ENCODE data around the gene SPATA31E1.

DNA sequence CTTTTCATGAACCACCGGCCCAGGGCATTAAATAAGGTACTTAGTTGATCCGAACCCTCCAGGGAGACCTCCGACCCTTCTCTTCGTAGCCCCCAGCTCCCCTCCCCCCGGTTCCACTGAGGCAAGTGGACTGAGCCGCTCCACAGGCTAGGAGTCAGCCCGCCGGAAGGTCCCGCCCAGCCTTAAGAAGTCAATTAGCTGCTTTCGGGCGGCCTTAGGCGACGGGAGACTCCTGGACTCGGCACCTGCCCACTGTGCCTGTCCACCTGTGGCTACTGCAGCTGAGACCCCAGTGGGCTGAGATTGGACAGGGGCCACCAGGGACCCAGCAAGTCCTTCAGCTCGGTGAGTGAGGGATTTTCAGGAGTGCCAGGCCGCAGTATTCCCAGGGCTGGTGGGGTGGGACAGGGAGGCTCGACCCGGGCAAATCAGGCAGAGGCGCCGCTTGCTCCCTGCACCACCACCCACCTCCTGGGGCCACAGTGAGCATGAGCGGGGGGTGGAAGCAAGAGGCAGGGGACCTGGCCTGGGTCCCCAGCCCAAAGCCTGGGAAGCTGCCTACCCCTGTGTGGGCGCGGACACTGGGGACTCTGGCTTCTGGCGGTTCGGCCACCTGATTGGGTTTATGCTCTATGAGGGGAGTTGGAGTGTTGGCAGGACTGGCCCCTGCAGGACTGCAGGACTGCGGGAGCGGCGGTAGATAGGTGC lies 39.6 kb upstream of the SPATA31E1 start:
- TF ChIP-seq POLR2A (IDR thresholded peaks at IDR 0.05; ENCODE audit: low read length), result no peak
- TF ChIP-seq GATA1 (IDR thresholded peaks at IDR 0.05; ENCODE audit: low read depth, low read length), result no peak

All from erythroblast (primary cell).